Superior temporal gyrus (tissue), 1 donor: ENCODE measurements around the gene FBXO44.

Experiments
- DNase-seq: peaks from one replicate; pipeline ENCODE4 v3.0.0-alpha.2; 2016; ENCODE audit errors: extremely low spot score

The FBXO44 gene

DNA sequence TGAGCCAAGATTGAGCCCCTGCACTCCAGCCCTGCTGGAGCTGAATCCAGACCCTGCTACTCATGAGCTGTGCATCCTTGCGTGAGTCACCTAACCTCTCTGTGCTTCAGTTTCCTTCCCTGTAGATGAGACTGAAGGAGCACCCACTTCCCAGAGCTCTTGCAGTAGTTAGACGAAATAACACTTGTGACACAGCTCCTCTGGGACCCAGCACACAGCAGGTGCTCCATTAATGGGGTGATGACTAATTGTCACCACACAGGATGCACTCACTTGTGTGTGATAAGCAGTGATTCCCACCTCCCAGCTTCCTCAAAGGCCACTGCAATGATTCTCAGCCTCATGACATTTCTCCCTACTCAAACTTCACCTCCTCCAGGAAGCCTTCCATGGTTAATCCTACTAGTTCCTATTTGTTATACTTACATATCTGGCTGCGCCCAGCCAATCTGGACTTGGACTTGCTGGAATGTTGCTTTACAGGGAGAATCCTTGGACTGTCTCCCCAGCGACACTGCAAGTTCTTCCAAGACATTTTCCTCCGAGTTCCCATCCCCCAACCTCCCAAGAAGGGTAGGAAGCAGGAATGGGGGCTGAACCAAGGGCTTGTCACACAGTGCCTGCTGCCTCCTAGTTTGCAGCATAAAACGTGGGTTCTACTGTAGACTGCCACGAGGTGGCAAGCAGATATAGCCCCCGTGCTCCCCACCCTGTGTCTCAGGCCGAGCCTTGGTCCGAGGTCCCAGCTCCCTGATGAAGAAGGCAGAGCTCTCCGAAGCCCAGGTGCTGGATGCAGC lies 54.1 kb downstream of the FBXO44 start:
- DNase-seq, result no peak

DNA sequence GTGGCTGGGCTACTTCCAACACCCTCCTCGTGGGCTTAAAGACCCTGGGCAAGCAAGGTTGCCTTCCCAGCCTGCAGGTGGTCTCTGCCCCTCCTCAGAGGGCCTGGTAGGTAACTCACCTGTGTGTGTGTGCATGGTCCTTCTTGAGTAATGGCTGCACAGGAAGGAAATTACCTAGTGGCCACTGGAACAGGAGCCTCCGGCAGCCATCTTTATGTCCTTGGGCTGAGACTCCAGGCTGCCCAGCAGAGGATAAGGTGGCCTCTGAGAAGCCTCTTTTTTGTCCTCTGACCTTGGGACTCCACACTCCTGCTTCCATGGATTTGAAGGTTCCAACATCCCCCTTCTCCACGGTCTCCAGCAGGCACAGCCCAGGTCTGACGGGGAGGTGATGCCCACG lies 56.8 kb downstream of the FBXO44 start:
- no peak for DNase-seq

DNA sequence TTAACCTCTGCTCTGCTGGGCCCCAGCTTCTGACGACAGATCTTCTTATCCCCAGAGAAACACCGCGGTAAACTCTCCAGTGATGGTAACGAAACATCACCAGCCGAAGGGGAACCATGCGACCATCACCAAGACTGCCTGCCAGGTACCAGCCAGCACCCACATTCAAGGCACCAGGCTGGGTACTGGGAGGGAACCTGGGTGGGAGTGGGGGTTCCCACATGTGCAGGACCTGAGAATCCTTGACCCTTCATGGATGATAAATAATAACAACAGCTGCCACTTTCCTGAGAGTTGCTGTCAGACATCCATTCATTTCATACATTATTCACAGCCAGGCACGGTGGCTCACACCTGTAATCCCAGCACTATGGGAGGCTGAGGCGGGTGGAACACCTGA lies 57.6 kb downstream of the FBXO44 start:
- no peak for DNase-seq
